Measurements from ENCODE around the gene COQ8A.

COQ8A gene

GRCh38 chr1:226940029-226940805 lies at the start of gene COQ8A:
COQ8A (plus strand) TSS chr1:226940294; CDS start chr1:226961386, 21,092 bp downstream.
- peak; percentile 100 for DNase-seq

DNA sequence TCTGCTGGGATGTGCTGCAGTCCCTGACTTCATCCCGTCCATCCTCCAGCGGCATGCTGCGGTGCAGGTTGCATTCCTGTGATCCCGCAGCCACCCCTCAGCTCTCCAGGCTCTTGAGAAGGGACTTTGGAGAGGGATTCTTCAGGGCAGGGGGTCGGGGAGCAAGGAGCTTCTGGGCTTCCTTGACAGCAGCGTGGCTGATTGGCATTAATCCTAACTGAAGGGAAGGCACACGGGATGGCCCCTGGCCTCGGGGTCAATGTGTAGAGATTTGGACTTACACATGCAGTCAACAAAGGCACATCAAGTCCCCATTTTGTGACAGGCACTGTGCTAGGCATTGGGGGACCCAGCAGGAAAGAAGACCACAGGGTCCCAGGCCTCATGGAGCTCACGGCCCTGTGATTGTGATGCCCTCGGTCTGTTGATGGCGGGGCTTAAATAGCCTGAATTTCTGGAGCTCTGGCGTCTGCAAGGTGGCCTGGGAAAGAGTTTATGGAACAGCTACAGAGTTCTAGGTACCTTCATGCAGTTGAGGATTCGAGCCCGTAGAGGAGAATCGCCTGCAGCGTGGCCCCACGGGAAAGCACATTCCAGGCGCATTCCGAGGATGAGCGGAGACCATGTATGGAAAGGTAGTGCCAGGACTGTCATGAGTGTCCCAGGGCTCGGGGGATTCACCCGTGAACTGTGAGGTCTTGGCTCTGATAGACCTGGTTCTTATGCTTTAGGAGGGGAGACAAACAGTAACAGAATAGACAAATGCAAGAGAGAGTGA lies 49.6 kb upstream of the COQ8A start:
- DNase-seq = no peak

- DNase-seq = no peak
Observed at GRCh38 chr1:226891346-226891745, 48.7 kb upstream of the COQ8A start.

DNA sequence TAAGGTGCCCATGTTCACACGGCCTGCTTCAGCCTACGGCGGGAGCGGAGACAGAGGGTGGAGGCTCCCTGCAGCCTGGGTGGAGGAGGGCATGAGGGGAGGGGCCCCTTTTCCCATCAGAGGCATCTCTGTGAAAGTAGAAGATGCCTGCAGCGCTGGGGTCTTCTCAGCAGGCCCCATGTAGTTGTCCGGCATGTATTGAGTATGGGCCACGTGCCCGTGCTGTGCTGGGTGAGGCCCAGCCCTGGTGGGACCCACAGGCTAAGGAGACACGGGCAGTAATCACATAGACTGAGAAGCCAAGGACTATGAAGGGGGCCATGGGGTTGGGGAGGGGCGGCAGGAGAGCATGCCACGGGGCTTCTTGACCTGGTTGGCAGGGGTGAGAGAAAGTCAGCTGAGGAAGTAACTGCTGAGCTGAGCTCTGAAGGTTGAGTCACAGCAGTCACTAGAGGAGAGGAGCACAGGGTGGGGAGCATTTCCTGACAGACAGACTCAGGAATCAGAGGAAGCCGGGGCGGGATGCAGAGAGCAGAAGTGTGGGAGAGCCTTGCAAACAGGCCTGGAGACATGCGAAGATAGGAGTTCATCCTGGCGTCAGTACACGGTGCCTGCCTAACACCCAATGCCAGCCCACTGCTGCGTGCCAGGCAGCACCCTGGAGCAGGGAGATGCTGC lies 48.1 kb upstream of the COQ8A start:
- no peak for DNase-seq

DNA sequence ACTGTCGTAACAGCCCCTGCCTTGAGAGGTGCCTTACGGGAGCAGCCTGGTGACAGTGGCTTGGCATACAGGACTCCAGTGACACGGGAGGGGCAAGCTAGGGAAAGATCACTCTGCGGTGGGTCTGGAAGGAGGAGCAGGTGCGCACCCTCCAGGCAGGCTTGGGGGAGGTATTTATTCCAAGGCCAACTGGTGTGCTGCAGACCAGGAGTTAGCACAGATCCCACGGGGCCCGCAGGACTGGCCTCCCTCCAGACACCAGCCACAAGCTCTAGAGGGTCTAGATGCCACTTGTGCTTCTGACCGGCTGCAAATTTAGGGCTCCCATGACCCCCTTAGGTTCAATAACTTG lies 47.6 kb upstream of the COQ8A start:
- no peak for DNase-seq

GRCh38 chr1:226893936-226894335 lies 46.2 kb upstream of the COQ8A start:
- no peak for DNase-seq

DNA sequence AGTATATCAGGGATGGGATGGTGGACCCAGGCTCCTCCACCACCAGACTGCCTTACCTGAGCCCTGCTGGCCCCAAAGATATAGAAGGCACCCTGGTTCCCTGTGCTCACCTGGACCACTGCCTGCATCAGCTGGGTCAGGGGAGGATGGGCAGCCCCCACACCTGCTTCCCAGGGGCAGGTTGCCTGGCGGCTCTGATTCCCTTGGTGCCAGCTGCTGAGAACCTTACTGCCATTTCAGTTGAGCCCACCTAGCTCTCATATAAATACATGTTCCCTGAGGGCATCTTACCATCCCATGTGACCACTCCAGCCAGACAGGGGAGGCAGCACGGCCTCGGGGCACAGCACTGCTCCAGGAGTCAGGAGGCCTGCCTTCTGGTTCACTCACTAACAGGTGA lies 45.3 kb upstream of the COQ8A start:
- DNase-seq = no peak

- DNase-seq = no peak
Observed at GRCh38 chr1:226895644-226896043, 44.5 kb upstream of the COQ8A start.

DNA sequence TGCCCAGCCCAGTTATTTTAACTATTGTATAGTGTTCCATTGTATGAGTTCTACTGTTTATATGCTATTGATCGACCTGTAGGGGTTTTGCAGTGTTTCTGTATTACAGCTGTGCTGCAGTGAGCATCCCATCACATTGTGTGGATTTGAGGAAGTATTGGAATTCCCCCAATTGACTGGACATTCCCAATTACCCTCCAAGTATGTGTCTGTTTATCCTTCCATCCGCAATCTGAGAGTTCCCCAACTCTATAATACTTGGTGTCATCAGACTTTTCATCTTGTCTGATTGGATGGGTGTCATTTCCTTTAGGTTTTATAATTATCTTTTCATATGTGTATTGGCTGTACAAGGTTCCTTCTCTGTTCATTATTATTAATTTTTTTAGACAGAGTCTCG lies 41.8 kb upstream of the COQ8A start:
- DNase-seq = no peak

DNA sequence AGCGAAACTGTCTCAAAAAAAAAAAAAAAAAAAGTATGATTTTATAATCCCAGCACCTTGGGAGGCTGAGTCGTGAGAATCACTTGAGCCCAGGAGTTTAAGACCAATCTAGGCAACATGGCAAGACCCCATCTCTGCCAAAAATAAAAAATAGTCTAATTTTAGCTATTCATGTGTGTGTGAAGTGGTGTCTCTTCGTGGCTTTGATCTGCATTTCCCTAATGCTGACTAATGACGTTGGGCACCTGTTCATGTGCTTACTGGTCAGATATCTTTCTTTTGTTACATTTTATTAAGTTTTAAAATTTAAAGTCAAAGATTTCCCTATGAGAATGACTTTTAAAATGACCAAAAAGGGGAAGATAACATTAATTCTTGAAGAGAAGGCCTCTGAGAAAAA lies 38.7 kb upstream of the COQ8A start:
- no peak for DNase-seq

DNA sequence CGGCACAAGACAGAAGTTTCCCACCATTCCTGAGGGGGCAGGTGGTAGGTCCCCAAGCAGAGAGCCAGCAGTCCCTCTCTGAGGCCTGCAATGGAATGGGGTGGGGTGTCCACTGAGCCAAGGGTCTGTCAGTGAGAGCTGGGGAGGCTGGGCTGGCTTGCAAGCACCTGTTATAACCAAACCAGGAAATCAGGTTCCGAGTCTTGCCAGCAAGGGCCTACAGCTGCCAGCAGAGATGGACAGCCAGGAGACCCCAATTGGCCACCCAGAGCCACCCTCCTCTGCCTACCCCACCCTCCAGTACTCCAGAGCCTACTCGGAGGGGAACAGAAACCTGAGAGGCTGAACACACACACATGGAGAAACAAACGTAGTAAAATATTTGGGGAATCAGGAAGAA lies 37.5 kb upstream of the COQ8A start:
- DNase-seq = no peak

GRCh38 chr1:226903819-226904716 lies 36.0 kb upstream of the COQ8A start:
- DNase-seq = no peak

DNA sequence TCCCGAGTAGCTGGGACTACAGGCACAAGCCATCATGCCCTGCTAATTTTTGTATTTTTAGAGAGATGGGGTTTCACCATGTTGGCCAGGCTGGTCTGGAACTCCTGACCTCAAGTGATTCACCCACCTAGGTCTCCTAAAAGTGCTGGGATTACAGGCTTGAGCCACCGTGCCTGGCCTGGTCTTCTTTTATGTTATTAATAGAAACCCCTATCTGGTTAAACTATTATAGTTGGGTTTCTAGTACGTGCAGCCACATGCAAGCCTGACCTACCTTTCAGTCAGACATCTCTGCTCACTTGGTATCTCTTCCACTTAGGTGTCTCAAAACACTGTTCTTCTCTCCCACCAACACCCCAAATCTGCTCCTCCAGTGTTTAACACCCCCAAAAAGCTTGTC lies 35.3 kb upstream of the COQ8A start:
- DNase-seq = no peak

DNA sequence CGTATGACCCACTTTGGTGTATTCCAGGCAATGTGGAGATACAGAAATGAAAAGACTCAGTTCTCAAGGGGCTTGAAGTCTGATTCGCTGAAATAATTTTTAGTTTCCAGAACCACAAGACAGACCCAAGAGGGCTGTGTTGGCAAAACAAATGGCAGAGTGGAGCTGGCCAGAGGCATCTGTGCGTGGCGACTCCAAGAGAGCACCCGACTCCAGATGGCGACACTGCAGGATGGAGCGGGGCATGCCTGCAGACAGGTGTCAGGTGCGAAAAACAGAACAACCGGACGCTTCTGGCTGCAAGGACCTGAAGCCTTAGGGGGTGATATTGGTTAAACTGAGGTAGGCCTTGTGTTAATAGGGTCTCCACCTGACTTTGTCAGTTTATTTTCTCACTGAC lies 31.7 kb upstream of the COQ8A start:
- no peak for DNase-seq

- no peak for DNase-seq
Observed at GRCh38 chr1:226908913-226909312, 31.2 kb upstream of the COQ8A start.

DNA sequence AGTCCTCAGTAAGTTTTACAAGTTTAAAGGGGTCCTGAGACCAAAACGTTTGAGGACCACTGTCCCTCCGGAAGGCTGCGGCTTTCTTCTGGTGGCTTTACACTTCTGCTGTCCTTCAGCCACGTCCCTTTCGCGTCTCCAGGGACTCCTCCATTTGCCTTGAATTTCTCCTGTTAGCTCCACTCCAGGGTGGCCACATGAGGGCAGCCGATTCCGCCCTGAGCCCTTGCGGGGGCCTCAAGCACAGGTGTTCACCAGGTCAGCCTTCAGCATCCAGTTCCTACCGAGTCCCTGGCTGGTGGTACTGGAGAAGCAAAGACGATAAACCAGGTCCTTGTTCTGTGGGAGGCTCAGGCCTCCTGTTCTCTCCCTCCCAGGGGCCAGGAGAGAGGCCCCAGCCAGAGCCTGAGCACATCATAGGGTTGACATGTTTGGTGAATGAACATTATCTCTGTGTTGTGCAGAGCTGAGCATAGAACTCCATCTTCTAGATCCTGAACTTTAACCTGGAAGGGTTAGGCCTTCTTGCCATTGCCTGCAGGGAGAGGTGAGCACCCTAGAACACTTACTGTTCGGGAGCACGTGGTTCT lies 27.4 kb upstream of the COQ8A start:
- peak; percentile 61 for DNase-seq

- no peak for DNase-seq
Observed at GRCh38 chr1:226915672-226915995, 24.5 kb upstream of the COQ8A start.

- no peak for DNase-seq
Observed at GRCh38 chr1:226916497-226916896, 23.6 kb upstream of the COQ8A start.

- no peak for DNase-seq
Observed at GRCh38 chr1:226919587-226919986, 20.5 kb upstream of the COQ8A start.

DNA sequence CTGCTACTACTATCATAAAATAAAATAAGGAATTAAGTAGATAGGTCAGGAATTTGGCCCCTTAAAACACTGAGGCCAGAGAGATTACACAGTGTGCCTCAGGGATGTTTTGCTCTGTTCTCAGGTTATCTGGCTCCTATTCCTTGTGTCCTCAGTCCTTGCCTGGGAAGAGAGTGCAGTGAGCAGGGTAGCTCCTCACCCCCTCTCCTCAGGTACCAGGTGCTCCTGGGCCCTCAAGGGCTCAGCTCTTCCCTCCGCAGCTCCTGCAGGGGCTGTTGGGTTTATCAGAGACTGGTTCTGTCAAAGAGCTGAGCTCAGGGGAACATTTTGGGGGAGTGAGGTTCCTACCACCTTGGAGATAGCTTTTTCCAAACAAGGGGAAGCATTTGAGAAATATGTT lies 20.1 kb upstream of the COQ8A start:
- DNase-seq = no peak

- no peak for DNase-seq
Observed at GRCh38 chr1:226920446-226920894, 19.6 kb upstream of the COQ8A start.

DNA sequence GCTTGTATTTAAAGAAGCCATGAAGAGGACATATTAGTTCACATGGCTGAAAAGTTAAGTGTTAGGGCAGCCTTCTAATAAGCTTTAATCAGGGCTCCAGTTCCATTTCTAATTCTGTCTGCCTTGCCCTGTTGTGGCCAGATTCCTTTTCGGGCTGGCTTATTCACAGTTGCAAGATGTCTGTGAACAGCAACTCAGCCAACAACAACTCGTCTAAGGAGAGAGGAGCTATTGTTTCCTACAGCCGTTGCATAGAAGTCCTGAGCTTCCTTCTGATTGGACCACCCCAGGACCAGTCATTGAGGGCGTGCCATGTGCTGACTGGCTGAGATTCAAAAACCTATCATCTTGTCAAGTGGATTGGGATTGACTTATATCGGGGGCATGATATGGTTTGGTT lies 18.6 kb upstream of the COQ8A start:
- DNase-seq = no peak

All from activated CD4-positive, alpha-beta T cell treated with anti-CD3 and anti-CD28 coated beads, Interleukin-10, Interleukin-2, amounts not matched to agents 100 ng/mL and 50 ng/mL, durations not matched to agents 16 hours and 8 hours (primary cell).